Heart left ventricle (tissue), 13 donors: Measurements from ENCODE around the gene AKAP9.

Experiments
- CTCF ChIP-seq, 12 donors: fragments of 200-600 bp; sonication (generic) in 4 of 12; IDR thresholded peaks; one replicate each; pipeline versions ENCODE4 v1.5.0 to v1.8.0; 2018 to 2022; ENCODE audit warnings: antibody characterized with exemption in 12 of 12, mild to moderate bottlenecking in 5 of 12
- POLR2A ChIP-seq, 2 donors: fragments of 450-650 bp; IDR thresholded peaks; one replicate each; pipeline ENCODE4 v1.6.1; 2017; ENCODE audit warnings: antibody characterized with exemption in 2 of 2, mild to moderate bottlenecking in 2 of 2, moderate library complexity in 2 of 2
- donor health status: ischemic (EF 13 %, LVEDD 7.1; RV severe dilation, severe dysfunction).
- donor health status: DM: no; HTN: yes; CAD: no.
- donor health status: DM: no; HTN: no; CAD: no.
- donor health status: ischemic (EF 25% LVEDD 6.9; RV normal size, moderate dysfunction).
- donor health status: ischemic (EF 25% LVEDD 5.7; RV mildly dilated, moderate dysfunction).
- donor health status: ischemic (EF 35%, LVEDD 5.7; RV mildly dilated, moderate dysfunction).
- donor health status: nonischemic (EF 11% LVEDD 7.7; RV severe dilation, severe dysfunction).
- donor health status: DM: yes; HTN: yes; CAD: no.
- donor health status: PGD.
- donor health status: ischemic (EF 29% LVEDD 5.4; RV normal size, mild dysfunction).
- donor health status: nonischemic (EF 23%, LVEDD 6.1; RV moderate dilation, normal function).

GRCh38 chr7:92135052-92135889, 194.6 kb downstream of the AKAP9 start:
- TF ChIP-seq CTCF (IDR thresholded peaks at IDR 0.05) (no peak), POLR2A (IDR thresholded peaks at IDR 0.05) (no peak)
